PC-9 (cell line): ENCODE data around the gene ECI2. TPM values are rescaled to one million over a fixed set of nuclear protein-coding genes. Genes with fewer than 3 reads are reported as not detected.

ENCODE experiments used
- BruUV-seq: library from RNA; stranded (reverse); fragments of 400-500 nt; replicated peaks from 2 replicates; lab custom pipeline; 2021; lab: Mats Ljungman, UMichigan
- CTCF ChIA-PET: fragments of 300-600 bp; sonication (Branson Sonifier 250); formaldehyde crosslinking; loops from one replicate; lab custom pipeline; 2022; ENCODE audit warnings: antibody characterized with exemption; lab: Charles Lee
- POLR2A ChIA-PET: fragments of 300-600 bp; sonication (Branson Sonifier 250); formaldehyde crosslinking; loops from one replicate; lab custom pipeline; 2022; ENCODE audit warnings: antibody characterized with exemption; ENCODE audit not compliant: unreplicated experiment; lab: Charles Lee
- DNase-seq, 2 experiments: peaks; one replicate each; pipeline versions ENCODE4 v3.0.0 to v3.0.0-alpha.2; 2015 to 2022; ENCODE audit warnings: mixed read lengths in 1 of 2
- H2AFZ ChIP-seq: fragments of 200-600 bp; sonication (generic); 2 replicates; pipeline ENCODE4 v1.8.1; 2017; ENCODE audit warnings: antibody characterized with exemption
- H3F3A ChIP-seq: fragments of 200-600 bp; sonication (generic); 2 replicates; pipeline ENCODE4 v1.8.1; 2017; ENCODE audit warnings: antibody characterized with exemption, mild to moderate bottlenecking, low read depth; ENCODE audit not compliant: insufficient read depth
- H3K27ac ChIP-seq: fragments of 200-600 bp; sonication (generic); 2 replicates; pipeline ENCODE4 v1.6.1; 2016; ENCODE audit warnings: mixed run types
- H3K27me3 ChIP-seq: fragments of 200-600 bp; sonication (generic); 2 replicates; pipeline ENCODE4 v1.6.1; 2016; ENCODE audit warnings: low read depth, mixed run types; ENCODE audit not compliant: insufficient read depth
- H3K36me3 ChIP-seq: fragments of 200-600 bp; sonication (generic); 2 replicates; pipeline ENCODE4 v1.6.1; 2016; ENCODE audit warnings: low read depth, mixed run types
- H3K4me1 ChIP-seq: fragments of 200-600 bp; sonication (generic); replicated peaks from 2 replicates; pipeline ENCODE4 v1.6.1; 2016; ENCODE audit warnings: mixed run types; ENCODE audit not compliant: insufficient read depth
- H3K4me2 ChIP-seq: fragments of 200-600 bp; sonication (generic); 2 replicates; pipeline ENCODE4 v1.6.1; 2017; ENCODE audit warnings: mixed run types
- H3K4me3 ChIP-seq: fragments of 200-600 bp; sonication (generic); 2 replicates; pipeline ENCODE4 v1.6.1; 2016; ENCODE audit warnings: mixed run types
- H3K79me2 ChIP-seq: fragments of 200-600 bp; sonication (generic); 2 replicates; pipeline ENCODE4 v1.6.1; 2017; ENCODE audit warnings: low read depth, mixed run types
- H3K9me2 ChIP-seq: fragments of 200-600 bp; sonication (generic); 2 replicates; pipeline ENCODE4 v1.8.1; 2017; ENCODE audit warnings: mild to moderate bottlenecking; ENCODE audit not compliant: insufficient read depth
- H3K9me3 ChIP-seq: fragments of 200-600 bp; sonication (generic); 2 replicates; pipeline ENCODE4 v1.8.1; 2016; ENCODE audit warnings: low read depth; ENCODE audit not compliant: insufficient read depth
- H4K20me1 ChIP-seq: fragments of 200-600 bp; sonication (generic); 2 replicates; pipeline ENCODE4 v1.8.1; 2017; ENCODE audit not compliant: insufficient read depth
- EZH2 ChIP-seq: fragments of 200-600 bp; sonication (generic); IDR thresholded peaks from 2 replicates; pipeline ENCODE4 v1.8.0; 2017; ENCODE audit warnings: antibody characterized with exemption, low read depth
- intact Hi-C: fragments of 100-400 bp; cut with micrococcal nuclease; formaldehyde crosslinking; loops from one replicate; pipeline ENCODE4 v1.10.0; 2022; ENCODE audit not compliant: unreplicated experiment
- total RNA-seq: library from RNA; stranded (reverse); gene quantifications from 2 replicates; pipeline ENCODE4 v1.2.3, GENCODE V29; 2021
- TF ChIP-seq, protein P1 (sequence below): fragments of 200-600 bp; sonication (generic); conservative IDR thresholded peaks from 2 replicates; pipeline ENCODE4 v1.6.1; 2017; ENCODE audit warnings: mixed run types, antibody characterized with exemption, mild to moderate bottlenecking, moderate library complexity

The ECI2 gene
- total RNA-seq, 1 experiment from 2014 or later = 45.7 TPM

DNA sequence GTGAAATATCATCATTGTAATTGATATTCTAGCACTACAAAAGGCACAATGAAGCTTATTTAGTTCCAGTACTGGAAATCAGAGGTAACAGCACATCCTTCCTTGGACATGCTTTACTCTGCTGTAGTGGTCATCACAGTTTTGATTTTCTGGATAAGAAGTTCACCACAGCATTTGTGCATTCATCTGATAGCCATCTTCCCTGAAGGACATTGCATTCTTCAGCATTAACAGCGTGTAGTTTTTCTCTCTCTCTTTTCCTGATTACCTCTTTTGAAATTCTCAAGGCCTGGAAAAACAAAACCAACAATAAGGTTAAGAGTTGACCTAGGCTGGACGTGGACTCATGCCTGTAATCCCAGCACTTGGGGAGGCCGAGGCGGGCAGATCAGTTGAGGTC, 19.6 kb downstream of the ECI2 start:
- no peak for TF ChIP-seq EZH2
- TF ChIP-seq, protein P1, sequence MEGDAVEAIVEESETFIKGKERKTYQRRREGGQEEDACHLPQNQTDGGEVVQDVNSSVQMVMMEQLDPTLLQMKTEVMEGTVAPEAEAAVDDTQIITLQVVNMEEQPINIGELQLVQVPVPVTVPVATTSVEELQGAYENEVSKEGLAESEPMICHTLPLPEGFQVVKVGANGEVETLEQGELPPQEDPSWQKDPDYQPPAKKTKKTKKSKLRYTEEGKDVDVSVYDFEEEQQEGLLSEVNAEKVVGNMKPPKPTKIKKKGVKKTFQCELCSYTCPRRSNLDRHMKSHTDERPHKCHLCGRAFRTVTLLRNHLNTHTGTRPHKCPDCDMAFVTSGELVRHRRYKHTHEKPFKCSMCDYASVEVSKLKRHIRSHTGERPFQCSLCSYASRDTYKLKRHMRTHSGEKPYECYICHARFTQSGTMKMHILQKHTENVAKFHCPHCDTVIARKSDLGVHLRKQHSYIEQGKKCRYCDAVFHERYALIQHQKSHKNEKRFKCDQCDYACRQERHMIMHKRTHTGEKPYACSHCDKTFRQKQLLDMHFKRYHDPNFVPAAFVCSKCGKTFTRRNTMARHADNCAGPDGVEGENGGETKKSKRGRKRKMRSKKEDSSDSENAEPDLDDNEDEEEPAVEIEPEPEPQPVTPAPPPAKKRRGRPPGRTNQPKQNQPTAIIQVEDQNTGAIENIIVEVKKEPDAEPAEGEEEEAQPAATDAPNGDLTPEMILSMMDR = no peak
- H3K27me3 ChIP-seq = no peaks in the 10 kb centered on the region
- no peak overlapping the region for H3K4me2 ChIP-seq
- no peaks in the 10 kb centered on the region for H3K9me3 ChIP-seq
- no peak overlapping the region for H3K4me3 ChIP-seq
- H3F3A ChIP-seq = no peaks in the 10 kb centered on the region
- no peaks in the 10 kb centered on the region for H3K79me2 ChIP-seq
- no TSS peak for BruUV-seq
- POLR2A ChIA-PET = no interaction called here
- H3K9me2 ChIP-seq = no peaks in the 10 kb centered on the region
- no peak overlapping the region for H2AFZ ChIP-seq
- H3K36me3 ChIP-seq = no peaks in the 10 kb centered on the region
- no peak for DNase-seq
- CTCF ChIA-PET = no interaction called here
- no peaks in the 10 kb centered on the region for H3K4me1 ChIP-seq
- intact Hi-C loops = no loop called here
- no peaks in the 10 kb centered on the region for H4K20me1 ChIP-seq
- no peak overlapping the region for H3K27ac ChIP-seq

DNA sequence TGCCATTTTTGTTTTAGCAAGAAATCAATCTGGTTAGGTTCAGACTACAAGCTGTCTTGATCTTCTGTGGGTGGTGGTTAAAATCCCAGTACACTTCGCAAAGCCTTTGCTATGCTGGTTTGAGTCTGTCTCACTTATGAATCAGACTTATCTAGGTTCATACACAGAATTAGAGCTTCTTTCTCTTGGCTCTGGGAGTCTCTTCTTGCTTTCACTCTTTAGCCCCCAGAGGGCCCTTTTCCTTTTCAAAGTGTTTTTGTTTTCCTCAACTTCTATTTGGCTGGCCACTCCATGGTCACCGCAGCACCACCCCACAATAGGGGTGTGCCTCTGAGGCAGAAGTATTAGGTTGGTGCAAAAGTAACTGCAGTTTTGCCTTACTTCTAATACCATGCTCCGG, 21.3 kb downstream of the ECI2 start:
- no TSS peak for BruUV-seq
- ChIA-PET POLR2A (no interaction called here), CTCF (no interaction called here)

DNA sequence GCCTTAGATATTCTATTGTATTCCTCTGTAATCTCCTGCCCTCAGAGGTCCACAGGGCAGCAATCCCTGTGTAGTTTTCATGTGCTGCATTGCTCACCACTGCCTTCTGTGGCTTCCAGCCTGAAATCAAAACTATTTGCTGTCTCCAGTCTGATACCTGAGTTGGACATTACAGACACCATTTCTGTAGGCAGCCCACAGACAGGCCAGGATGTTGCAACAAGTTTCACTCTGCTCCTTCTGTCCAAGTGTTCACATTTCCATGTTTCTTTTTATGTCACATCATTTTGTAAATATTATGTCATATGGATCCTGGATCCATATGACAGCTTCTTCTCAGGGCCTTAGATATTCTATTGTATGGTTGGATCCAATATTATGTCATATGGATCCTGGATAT, 21.7 kb downstream of the ECI2 start:
- H3K27me3 ChIP-seq = no peaks in the 10 kb centered on the region
- H3K27ac ChIP-seq = no peak overlapping the region
- H3K79me2 ChIP-seq = no peaks in the 10 kb centered on the region
- intact Hi-C loops = no loop called here
- H3K9me2 ChIP-seq = no peaks in the 10 kb centered on the region
- no peaks in the 10 kb centered on the region for H3K36me3 ChIP-seq
- no peaks in the 10 kb centered on the region for H4K20me1 ChIP-seq
- H3K9me3 ChIP-seq = no peaks in the 10 kb centered on the region
- no peak overlapping the region for H2AFZ ChIP-seq
- TF ChIP-seq EZH2 = no peak
- TF ChIP-seq, protein P1 = no peak
- H3F3A ChIP-seq = no peaks in the 10 kb centered on the region
- CTCF ChIA-PET = no interaction called here
- POLR2A ChIA-PET = no interaction called here
- H3K4me2 ChIP-seq = no peak overlapping the region
- no TSS peak for BruUV-seq
- no peak overlapping the region for H3K4me3 ChIP-seq
- H3K4me1 ChIP-seq = no peaks in the 10 kb centered on the region
- DNase-seq = no peak

More for the DNA sequence above, 21.3 kb downstream of the ECI2 start:
- no peaks in the 10 kb centered on the region for H3K79me2 ChIP-seq
- H4K20me1 ChIP-seq = no peaks in the 10 kb centered on the region
- no peak for TF ChIP-seq EZH2
- TF ChIP-seq, protein P1 = no peak
- H3K4me1 ChIP-seq = no peaks in the 10 kb centered on the region
- no peaks in the 10 kb centered on the region for H3F3A ChIP-seq
- no peaks in the 10 kb centered on the region for H3K9me3 ChIP-seq
- no peak overlapping the region for H3K4me2 ChIP-seq
- H3K36me3 ChIP-seq = no peaks in the 10 kb centered on the region
- no peak overlapping the region for H2AFZ ChIP-seq
- intact Hi-C loops = no loop called here
- H3K4me3 ChIP-seq = no peak overlapping the region
- H3K27ac ChIP-seq = no peak overlapping the region
- no peaks in the 10 kb centered on the region for H3K27me3 ChIP-seq
- DNase-seq = no peak
- no peaks in the 10 kb centered on the region for H3K9me2 ChIP-seq
